HG02610 (cell line): ENCODE results near the gene FAM110D.

Source experiments
- ATAC-seq: cut with Tn5 transposase; IDR thresholded peaks from one replicate; pipeline ENCODE4 v1.9.1; 2021; ENCODE audit warnings: mild to moderate bottlenecking, moderate library complexity; ENCODE audit not compliant: unreplicated experiment

The FAM110D gene

DNA sequence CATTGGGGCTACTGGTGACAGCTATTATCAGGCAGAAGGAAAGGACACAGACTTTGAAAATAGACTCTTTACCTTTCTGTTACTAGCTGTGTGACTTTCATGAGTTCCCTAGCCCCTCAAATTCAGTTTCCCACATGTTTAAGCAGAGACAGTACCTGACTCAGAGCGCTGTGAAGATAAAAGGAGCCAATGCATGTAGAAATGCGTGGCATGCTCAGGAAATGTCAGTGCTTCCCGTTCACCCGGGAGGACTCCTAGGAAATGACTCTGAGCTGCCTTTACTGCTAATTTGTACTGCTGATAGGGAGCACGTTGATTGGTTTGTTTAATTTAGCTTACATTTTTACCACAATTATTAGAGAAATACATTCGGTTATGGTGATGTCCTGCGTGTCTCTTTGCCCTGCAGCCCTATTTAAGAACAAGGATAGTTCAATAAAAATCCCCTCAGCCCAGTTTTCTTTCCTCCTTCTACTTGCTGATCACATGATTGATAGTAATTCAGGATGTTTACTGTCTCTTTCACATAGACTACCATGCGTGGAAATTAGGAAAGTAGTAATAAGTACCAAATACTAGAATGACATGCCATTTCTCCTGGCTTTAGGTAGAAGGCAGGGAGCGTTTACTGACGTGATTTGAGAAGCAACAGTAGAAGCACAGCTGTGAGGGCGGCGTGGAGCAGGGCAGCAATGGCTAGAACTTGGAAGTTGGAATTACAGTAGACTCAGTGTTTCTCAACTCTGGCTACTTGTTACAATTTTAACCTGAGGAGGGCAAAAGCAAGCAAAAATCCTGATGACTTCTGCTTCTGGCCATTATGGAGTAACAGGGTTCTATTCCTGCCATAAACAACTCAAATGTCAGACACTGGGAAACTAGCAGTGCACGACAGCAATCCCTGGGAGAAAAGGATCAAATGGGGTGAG, 31.4 kb upstream of the FAM110D start:
- no peak for ATAC-seq

DNA sequence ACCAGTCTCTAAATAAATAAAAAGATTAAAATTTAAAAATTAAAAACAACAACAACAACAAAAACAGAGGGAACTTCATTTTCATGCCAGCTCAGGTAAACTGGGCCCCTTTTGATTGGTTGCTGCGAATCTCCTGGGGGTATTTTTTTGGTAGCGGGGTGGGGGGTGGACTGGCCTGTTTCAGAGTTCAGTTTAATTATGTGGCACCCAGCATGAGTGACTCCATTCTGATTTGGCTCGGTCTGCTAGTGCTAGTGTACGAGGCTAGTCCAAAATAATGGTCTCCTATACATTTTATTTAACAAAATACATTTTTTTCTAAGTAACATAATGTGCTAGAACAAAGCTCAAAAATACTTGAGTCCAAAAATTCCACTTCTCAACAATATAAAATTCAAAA, 29.1 kb upstream of the FAM110D start:
- no peak for ATAC-seq

GRCh38 chr1:26130695-26131094, 28.2 kb upstream of the FAM110D start:
- no peak for ATAC-seq

GRCh38 chr1:26132128-26132833, 26.6 kb upstream of the FAM110D start:
- ATAC-seq = no peak

- ATAC-seq = no peak
Measured at GRCh38 chr1:26132834-26133167, 26.1 kb upstream of the FAM110D start.

- no peak for ATAC-seq
Measured at GRCh38 chr1:26134466-26134865, 24.4 kb upstream of the FAM110D start.

- ATAC-seq = no peak
Measured at GRCh38 chr1:26138974-26139558, 19.8 kb upstream of the FAM110D start.

DNA sequence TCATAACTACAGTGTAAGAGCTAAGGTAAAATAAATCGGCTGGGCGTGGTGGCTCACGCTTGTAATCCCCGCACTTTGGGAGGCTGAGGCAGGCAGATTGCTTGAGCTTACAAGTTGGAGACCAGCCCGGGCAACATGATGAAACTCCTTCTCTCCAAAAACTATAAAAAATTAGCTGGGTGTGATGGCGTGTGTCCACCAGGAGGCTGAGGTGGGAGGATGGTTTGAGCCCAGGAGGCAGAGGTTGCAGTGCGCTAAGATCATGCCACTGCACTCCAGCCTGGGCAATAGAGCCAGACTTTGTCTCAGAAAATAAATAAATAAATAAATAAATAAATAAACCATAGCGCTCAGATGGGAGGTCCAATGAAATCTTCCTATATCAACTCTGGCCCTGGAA, 16.7 kb upstream of the FAM110D start:
- ATAC-seq = no peak

DNA sequence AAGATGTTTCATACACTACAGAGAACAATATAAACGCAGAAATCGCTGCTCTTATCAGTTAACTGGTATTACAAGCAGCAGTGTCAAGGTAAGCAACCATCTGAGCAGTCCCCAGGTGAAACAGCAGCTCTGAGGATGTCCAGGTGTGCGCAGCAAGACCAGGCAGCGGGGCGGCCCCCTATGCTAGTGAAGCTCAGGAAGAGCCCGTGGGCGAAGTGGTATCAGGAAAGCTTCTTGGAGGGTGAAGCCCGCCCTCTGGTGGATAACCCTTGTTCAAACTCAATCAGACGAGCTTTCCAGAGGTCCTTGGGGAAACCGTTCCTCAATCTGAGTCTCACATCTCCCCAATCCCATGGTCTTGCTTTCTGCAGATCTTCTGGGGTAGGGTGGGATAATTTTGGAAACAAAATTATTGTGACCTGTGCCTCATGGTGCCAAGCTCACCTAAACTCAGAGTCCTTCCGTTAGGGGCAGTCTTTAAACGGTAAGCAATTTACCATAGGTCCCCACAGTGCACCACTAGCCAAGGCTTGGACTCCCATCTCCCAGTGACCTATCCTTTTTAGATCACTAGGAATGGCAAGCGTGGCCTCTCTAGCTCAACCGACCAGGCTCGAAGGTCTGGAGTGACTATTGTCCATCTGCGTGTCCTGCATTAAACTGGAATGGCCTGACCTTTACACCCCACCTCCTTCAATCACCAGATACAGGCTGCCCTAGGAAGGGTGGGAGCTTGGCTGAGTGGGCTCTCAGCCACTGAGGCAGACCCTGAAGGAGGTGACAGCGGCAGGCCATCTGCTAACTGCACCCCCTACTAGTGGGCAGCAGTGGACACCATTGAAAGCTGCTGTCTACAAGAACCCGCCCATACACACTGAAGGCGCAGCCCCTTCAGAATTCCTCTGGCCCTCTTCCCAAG, 13.6 kb upstream of the FAM110D start:
- no peak for ATAC-seq

GRCh38 chr1:26145960-26146294, 13.0 kb upstream of the FAM110D start:
- no peak for ATAC-seq

- no peak for ATAC-seq
Measured at GRCh38 chr1:26148887-26149286, 10.0 kb upstream of the FAM110D start.

- no peak for ATAC-seq
Measured at GRCh38 chr1:26153966-26154532, 4.8 kb upstream of the FAM110D start.

GRCh38 chr1:26154750-26155149, 4.1 kb upstream of the FAM110D start:
- ATAC-seq = no peak

GRCh38 chr1:26155370-26156284, 3.3 kb upstream of the FAM110D start:
- ATAC-seq = no peak

DNA sequence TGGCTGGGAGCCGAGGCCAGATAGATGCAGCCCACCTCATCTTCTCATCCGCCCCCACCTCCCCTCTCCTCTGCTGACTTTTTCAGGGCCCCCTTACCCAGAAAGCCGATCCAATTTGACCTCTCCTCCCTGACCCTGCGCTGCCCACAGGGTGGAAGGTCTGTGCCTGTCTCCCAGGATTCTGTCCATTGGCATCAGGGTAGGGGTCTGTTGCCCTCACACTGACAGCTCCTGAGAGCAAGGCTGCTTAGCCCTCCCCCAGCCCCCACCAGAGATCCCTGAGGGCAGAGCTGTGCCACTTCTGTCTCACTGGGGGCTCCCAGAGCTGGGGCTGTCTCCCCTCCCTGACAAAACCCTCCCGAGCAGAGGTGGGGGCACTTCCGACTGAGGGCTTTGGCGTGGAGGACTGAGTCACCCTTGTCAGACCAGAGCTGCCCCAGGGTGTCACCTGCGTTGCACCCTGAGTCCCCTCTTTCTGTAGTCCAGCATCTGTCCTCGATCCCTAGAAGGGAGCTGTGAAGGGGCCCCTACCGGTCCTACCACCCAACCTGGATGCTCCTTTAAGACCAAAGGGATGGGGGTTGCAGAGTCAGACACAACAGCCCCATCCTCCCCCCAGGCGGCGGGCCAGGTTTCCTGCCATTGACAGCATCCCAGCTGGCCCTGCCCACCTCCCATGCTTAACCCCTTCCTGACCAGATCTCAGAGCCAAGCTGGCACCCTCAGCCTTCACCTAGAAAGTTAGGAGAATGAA, 2.4 kb upstream of the FAM110D start:
- no peak for ATAC-seq

GRCh38 chr1:26158271-26158907, 490 bp upstream of the FAM110D start:
- no peak for ATAC-seq

- ATAC-seq = no peak
Measured at GRCh38 chr1:26159743-26160039, 812 bp downstream of the FAM110D start.

- no peak for ATAC-seq
Measured at GRCh38 chr1:26160527-26161414, 1.9 kb downstream of the FAM110D start.
